T-helper 2 cell (primary cell): ENCODE data around the gene MMADHC.
A peak's percentile ranks its signal among the peaks of the same experiment; 100 is the strongest.
"Not testable (repeated sequence)": the region's sequence is repeated elsewhere in the genome, so short reads cannot be mapped to it uniquely, and the experiment has no call there.

ENCODE experiments used
- DNase-seq, 5 experiments: peaks; one replicate each; pipeline versions ENCODE4 v3.0.0 to v3.0.0-alpha.2; 2012 to 2022

Gene MMADHC

GRCh38 chr2:149594411-149594810 lies 6.8 kb upstream of the MMADHC start:
- no peak for DNase-seq

GRCh38 chr2:149587950-149588487 lies 444 bp upstream of the MMADHC start:
- DNase-seq, result no peak

- DNase-seq, result no peak
Observed at GRCh38 chr2:149586898-149587219, 716 bp downstream of the MMADHC start.

GRCh38 chr2:149586063-149586462 lies 1.5 kb downstream of the MMADHC start:
- peak in 1 of 5 experiments; percentile 45 for DNase-seq

- DNase-seq, result no peak
Observed at GRCh38 chr2:149585166-149585885, 2.2 kb downstream of the MMADHC start.

GRCh38 chr2:149579972-149580882 lies 7.3 kb downstream of the MMADHC start:
- DNase-seq, result no peak

GRCh38 chr2:149577269-149577668 lies 10.3 kb downstream of the MMADHC start:
- no peak for DNase-seq

- no peak for DNase-seq
Observed at GRCh38 chr2:149575752-149576151, 11.8 kb downstream of the MMADHC start.

GRCh38 chr2:149575277-149575676 lies 12.3 kb downstream of the MMADHC start:
- no peak for DNase-seq

- DNase-seq, result no peak
Observed at GRCh38 chr2:149573760-149574159, 13.8 kb downstream of the MMADHC start.

GRCh38 chr2:149572102-149572953 lies 15.2 kb downstream of the MMADHC start:
- DNase-seq, result no peak

- no peak for DNase-seq
Observed at GRCh38 chr2:149568138-149568537, 19.4 kb downstream of the MMADHC start.

- no peak for DNase-seq
Observed at GRCh38 chr2:149566652-149567051, 20.9 kb downstream of the MMADHC start.

GRCh38 chr2:149565625-149566024 lies 21.9 kb downstream of the MMADHC start:
- DNase-seq, result not testable (repeated sequence)

- DNase-seq, result no peak
Observed at GRCh38 chr2:149564983-149565382, 22.6 kb downstream of the MMADHC start.

- DNase-seq, result no peak
Observed at GRCh38 chr2:149564097-149564496, 23.5 kb downstream of the MMADHC start.

GRCh38 chr2:149562324-149562723 lies 25.3 kb downstream of the MMADHC start:
- no peak for DNase-seq

GRCh38 chr2:149561309-149561926 lies 26.2 kb downstream of the MMADHC start:
- peak in 2 of 5 experiments; percentile 7 to 21 for DNase-seq

GRCh38 chr2:149559341-149560068 lies 28.1 kb downstream of the MMADHC start:
- no peak for DNase-seq

- no peak for DNase-seq
Observed at GRCh38 chr2:149556452-149556851, 31.1 kb downstream of the MMADHC start.

GRCh38 chr2:149552830-149553229 lies 34.7 kb downstream of the MMADHC start:
- no peak for DNase-seq

GRCh38 chr2:149552226-149552625 lies 35.3 kb downstream of the MMADHC start:
- DNase-seq, result no peak
